ENCODE measurements around the gene SH3TC1.

SH3TC1 gene

DNA sequence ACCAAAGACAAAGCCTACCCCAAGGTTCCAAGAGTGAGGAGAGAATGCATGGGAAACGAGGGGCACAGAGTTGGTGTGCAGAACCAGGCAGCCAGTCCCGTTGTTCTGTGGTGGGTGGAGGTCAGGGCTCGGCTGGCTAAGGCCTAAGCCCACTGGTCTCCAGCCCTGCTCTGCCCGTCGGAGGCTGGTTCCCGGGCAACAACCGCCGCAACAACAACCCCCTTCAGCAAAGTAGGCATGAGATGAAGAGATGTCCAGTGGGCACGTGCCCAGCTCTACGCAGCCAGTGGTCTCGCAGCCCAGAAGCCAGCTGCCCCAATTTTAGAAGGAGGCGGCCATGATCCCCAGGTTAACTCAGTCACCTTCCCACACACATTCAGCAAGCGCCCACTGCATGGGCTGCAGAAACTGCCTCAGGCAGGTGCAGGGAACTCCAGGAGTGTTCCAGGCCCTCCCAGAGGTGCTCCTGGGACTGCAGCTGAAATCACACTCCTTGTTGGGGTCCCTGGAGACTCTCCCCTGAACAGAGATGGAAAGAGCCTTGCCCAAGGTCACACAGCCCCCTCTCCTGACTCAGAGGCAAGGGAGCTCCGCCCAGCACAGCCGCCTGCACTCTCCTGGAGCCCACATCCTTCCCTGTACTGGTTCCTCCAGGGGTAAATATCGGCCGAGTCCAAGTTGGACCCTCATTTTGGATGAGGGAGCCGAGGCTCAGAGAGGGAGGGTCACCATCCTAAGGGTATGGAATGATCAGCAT lies 45.1 kb downstream of the SH3TC1 start:
- DNase-seq (ENCODE audit: low read depth), result no peak

- DNase-seq (ENCODE audit: low read depth), result no peak
Observed at GRCh38 chr4:8244931-8245460, 45.9 kb downstream of the SH3TC1 start.

DNA sequence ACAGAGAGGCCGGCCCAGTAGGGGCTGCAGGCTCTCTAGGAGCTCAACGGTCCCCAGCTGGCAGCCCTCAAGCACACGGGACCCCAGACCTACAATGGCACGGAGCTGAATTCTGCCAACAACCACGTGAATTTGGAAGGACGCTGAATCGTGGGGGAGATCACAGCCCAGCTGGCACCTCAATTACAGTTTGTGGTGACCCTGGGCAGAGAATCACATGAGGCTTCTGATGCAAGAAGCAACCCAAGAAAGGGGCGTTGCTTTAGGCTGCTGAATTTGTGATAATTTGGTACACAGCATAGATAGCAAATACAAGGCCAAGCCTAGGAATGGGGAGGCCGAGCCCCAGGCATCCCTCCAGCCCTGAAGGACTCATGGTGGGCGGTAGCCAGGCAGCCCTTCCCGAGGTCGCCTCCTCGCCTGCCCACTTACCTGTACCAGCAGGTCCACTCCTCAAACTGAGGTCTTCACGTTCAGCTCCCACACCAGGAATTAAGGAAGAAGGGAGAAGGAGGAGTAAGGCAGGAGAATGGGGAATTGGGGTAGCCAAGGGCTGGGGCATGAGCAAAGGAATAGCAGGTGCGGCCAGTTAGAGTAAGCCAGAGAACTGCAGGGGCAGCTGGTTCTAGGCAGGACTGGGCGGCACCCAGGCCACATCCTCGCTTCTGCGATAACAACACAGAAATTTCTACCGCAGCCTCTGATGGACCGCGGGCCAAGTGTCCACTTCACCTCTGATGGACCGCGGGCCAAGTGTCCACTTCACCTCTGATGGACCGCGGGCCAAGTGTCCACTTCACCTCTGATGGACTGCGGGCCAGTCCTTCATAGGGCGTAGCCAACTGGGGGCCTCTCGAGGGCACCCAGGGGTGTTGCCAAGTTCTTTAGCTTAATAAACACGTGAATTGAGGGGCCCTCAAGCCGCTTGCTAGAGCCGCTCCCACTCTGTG lies 47.1 kb downstream of the SH3TC1 start:
- no peak for DNase-seq (ENCODE audit: low read depth)

DNA sequence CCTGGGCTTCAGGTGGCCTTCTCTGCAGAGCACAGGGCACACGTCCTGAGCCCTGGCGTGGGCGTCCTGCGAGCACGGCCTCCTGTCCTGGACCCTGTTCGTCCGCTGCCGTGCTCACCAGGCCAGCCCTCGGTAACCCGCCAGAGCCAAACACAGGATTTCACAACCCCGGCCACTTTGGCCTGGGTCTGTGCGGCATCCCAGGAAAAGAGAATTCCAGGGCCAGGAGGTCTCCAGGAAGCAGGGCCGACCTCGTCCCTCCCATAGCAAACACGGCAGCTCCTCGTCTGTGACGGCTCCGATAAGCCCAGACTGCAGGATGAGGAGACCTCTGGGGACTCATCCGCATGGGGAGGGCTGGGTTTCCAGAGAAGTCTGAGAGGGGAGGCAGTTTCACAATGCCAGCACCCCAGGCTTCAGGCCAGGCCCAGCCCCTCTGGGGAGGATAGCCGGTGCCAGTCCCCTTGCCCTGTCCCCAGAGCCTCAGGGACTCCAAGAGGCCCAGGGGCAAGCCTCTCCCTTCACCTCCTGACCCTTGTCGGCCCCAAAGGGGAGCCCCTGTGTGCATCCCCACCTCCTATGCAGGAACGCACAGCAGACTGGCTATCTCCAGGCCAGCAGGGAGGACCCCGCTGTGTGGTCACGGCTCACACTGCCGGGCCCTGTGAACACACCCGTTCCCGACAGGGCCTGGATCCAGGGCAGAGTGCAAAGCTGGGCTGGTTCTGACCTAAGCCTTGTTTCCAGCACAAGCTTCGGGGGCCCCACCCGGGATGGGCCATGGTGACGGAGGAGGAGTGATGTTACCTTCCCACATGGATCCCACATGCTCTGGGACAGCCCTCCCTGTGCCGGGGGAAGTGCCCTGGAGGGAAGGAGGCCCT lies 48.2 kb downstream of the SH3TC1 start:
- DNase-seq (ENCODE audit: low read depth), result no peak

DNA sequence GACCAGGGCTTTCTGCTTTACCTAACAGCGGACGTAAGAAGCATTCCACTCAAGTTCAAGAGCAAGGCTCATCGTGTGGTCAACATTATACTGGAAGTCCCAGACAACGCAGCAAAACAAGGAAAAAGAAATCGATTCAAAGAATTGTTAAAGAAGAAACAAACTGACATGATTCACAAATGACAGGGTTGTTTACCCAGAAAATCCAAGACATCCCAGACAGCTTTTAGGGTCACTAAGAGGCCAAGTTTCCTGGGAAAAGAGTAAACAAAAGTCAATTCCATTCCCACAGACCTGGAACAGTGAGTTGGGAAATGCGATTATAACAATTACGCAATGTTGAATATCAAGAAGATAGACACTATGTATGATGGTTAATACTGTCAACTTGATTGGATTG lies 49.0 kb downstream of the SH3TC1 start:
- no peak for DNase-seq (ENCODE audit: low read depth)

DNA sequence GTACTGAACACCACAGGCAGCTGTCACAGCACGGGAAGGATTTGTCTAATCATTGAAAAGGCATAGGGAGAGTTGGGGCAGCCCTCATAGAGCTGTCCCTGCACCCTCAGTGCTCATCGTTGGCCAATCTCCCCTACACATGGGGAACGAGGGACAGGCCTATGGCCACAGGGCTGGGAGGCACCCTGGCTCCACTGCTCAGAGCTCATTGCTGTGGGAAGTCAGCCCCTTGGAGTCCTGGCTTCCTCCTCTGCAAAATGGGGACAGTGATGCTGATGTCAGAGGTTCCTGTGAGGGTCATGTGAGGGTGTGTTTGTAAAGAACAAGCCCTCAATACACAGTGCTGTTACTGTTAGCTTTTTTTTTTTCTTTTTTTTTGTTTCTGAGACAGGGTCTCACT lies 51.1 kb downstream of the SH3TC1 start:
- no peak for DNase-seq (ENCODE audit: low read depth)

- DNase-seq (ENCODE audit: low read depth), result no peak
Observed at GRCh38 chr4:8250637-8251036, 51.5 kb downstream of the SH3TC1 start.

DNA sequence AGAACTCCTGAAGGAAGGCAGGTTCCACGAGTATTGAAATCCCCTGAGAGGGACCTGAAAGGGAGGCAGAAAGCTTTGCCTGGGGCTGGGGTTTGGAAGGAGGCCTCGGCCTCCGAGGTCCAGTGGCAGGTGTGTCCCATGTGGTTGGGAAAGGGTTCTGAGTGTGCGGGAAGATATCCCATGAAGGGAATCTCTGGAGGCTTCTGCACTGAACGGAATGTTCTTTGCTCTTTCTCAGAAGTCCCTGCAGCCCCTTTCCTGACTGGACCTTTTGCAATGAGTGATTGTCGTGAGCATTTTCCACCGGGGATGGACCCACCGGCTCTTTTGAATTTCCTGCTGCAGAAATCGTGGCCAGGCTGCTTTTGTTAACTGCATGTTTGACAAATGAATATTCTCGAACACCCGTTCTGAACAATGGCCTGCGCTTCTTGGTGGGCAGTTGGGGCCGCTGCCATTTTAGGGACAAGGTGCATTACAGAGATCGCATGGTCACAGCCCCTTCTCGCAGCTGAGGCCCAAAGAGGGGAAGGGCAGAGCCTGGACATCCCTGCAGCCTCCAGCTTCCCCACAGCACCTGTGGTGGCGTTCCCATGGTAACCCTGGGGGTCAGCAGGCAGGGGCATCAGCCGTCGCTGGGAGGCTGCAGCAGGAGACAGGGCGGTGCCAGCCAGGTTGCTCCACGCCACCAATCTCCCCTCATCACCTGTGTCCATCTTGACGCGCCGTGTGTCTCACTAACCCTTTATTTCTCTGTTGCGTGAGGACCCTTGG lies 52.2 kb downstream of the SH3TC1 start:
- no peak for DNase-seq (ENCODE audit: low read depth)

DNA sequence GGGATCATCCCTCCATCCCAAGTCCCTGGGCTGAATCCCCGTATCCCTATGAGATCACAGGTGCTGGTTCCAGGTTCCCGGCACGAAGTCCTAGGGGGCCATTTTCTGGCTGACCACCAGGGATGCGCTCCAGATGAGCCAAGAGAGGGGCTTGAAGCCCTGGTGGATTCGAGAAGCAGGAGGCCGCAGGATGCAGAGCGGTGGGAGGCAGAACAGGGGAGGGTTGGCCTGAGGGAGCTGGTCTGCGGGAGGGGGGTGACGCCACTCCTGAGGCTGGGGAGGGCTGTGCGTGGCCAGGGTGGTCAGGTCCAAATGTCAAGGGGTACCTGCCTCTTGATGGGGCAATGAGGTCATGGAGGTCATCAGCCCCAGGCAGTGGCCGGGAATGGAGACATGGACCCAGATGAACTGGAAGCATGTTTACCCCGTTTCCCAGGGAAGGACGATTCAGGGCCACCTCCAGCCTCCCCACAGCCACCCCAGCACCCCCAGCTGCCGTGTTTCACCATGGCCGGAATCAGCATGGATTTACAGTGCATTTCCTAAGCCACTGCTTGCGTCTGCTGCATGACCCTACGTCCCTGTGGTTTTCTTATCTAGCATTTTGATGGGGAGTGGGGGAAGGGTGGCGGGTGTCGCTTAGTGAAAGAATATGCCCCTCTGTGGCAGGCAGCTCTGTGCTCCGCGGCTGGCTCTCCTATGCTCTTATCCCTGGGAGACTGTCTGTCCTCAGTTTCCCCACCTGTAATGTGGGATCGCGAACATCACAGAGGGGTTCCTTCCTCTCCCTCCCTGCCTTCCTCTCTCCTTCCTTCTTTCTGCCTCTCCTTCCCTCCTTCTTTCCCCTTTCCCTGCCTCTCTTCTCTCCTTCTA lies 53.4 kb downstream of the SH3TC1 start:
- DNase-seq (ENCODE audit: low read depth), result no peak

GRCh38 chr4:8254076-8254475 lies 55.0 kb downstream of the SH3TC1 start:
- no peak for DNase-seq (ENCODE audit: low read depth)

DNA sequence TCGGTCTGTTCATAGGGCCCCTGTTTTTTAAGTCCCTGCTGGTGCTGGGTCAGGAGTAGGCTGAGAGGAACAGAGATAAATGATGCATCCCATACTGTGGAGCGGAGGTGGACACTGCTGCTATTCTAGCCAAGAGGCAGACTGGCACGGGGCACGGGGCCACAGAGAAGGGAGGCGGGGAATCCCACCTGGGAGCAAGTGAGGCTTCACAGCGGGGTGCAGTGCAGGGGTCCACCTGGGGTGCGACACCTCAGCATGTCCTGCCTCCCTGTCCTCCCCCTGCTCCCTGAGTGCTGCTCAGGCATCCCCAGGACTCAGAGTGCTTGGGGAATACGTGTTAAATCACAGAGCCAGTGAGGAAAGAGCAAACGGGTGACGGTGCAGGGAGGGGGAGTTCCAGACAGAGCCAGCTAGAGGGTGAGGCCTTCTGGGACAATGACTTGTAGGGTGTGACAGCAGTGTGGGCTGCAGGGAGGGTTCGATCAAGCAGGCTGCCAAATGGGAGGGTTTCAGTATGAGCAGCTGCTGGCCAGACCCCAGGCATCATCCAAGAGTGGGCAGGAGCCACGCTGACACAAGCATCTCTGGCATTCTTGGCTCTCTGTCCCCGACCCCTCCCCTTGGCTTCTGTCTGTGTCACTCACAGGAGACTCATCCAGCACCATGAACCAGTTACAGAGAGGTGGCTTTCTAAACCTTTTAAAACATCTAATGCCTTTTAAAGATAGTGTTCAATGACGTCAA lies 56.8 kb downstream of the SH3TC1 start:
- no peak for DNase-seq (ENCODE audit: low read depth)

DNA sequence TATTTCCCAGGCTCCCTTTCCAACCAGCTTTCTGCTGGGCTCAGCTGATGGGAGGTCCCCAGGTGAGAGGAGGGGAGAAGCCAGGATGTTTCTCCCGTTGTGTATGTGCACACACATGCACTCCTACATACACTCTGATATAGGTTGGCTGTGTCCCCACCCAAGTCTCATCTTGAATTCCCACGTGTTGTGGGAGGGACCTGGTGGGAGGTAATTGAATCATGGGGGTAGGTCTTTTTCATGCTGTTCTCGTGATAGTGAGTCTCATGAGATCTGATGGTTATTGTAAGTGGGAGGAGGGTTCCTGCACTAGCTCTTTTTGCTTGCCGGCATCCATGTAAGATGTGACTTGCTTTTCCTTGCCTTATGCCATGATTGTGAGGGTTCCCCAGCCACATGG lies 58.8 kb downstream of the SH3TC1 start:
- no peak for DNase-seq (ENCODE audit: low read depth)

DNA sequence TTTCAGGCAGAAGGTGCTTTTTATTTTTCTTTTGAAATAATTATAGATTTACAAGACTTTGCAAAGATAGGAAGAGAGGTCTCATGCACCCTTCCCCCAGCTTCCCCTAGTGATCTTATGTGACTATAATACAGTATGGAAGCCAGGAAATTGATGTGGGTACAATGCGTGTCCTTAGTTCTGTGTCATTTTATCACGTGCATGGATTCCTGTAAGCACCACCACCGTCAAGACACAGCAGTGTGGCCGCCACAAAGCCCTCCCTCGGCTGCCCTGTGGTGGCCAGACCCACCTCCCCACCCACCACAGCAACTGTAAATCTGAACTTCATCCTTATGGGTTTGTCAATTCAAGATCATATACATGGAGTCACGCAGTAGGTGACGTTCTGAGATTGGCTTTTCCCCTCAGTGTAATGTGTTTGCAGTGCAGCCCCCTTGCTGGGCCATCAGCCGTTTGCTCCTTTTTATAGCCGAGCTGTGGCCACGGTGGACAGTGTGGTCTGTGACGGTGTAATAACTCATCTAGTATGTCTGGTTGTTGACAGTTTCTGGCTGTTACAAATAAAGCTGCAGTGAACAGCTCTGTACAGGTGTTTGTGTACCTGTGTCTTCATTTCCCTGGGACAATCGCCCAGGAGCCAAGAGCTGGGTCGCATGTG lies 59.6 kb downstream of the SH3TC1 start:
- no peak for DNase-seq (ENCODE audit: low read depth)

GRCh38 chr4:8259743-8260430 lies 60.8 kb downstream of the SH3TC1 start:
- DNase-seq (ENCODE audit: low read depth), result no peak

DNA sequence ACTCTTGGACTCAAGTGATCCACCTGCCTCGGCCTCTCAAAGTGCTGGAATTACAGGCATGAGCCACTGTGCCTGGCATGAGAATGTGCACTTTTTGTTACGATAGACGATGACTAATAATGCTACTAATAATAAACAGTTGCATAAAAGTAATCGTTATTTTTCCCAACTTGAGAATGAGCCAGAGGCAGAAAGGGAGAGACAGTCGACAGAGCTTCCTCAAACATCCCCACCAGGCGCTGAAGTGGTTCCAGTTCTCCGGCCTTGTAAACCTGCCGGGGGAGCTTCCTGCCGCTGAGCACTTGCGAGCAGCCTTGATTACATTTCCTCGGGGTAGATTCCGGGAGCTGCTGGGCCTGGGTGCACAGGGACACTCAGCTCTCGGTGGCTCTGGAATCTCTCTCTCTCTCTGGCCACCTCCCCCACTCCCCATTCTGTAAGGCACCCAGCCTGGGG lies 61.6 kb downstream of the SH3TC1 start:
- DNase-seq (ENCODE audit: low read depth), result no peak

DNA sequence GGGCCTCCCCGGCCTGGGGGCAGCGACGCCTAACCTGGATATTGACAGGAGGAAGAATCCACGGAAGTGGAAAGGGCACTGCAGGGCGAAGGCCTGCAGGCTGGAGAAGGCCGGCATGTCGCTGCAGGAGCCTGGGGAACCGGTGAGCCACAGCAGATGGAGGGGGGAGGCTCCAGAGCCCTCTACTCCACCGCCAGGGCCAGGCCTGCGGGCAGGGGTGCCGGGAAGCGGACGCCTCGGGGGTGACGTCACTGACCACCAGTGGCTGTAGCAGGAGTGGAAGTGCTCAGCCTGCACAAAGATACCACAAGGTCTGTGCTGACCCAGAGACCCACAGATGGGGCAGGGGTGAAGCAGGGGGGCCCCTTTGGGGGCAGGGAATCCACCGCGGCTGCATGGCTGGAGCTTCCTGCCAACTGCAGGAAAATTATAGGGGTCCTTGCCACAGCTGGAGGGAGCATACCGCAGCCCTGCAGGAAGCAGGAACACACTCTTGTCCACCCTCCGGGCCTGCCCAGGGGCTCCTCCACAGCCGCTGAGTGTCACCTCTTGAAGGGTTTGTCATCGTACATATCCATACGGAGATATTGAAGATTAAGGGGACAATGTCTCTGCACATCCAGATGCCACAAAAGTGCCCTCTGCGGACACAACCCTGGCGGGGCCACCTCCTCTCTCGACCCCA lies 62.9 kb downstream of the SH3TC1 start:
- no peak for DNase-seq (ENCODE audit: low read depth)

DNA sequence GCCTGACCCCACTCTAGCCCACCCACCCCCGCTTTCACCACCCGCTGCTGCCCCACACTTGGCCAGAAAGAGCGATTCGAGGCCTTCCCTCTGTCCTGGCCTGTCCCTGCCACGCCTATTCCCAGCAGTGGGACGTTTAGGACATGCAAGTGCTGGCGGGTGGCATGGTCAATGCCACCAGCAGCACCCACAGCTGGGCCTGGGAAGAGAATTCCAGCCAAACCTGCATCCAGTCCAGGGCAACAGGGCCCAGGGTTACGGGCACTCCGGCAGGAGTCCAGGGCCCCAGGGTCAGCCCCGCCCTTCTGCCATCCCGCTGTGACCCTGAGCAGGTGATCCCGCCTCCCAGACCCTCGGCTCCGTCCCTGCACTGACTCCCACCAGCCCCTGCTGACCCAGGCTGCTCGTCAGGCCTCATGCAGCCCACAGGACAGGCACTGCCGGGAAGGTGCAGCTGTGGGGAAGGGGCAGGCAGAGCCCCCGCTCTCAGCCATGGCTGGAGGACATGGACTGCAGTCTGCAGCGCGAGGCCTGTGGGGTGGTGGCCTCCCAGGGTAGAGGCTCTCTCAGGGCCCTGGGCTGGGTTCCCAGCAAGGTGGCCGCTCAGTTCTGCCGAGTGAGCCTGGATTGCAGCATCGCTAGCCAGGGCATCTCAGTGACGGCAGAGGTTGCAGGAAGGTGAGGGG lies 63.7 kb downstream of the SH3TC1 start:
- DNase-seq (ENCODE audit: low read depth), result no peak

Measured in activated T-helper 9 cell treated with anti-CD3 and anti-CD28 coated beads, Interleukin-2, amount 50 U/mL, for 16 hours (primary cell).